ENCODE data around the gene LHPP.

The LHPP gene

DNA sequence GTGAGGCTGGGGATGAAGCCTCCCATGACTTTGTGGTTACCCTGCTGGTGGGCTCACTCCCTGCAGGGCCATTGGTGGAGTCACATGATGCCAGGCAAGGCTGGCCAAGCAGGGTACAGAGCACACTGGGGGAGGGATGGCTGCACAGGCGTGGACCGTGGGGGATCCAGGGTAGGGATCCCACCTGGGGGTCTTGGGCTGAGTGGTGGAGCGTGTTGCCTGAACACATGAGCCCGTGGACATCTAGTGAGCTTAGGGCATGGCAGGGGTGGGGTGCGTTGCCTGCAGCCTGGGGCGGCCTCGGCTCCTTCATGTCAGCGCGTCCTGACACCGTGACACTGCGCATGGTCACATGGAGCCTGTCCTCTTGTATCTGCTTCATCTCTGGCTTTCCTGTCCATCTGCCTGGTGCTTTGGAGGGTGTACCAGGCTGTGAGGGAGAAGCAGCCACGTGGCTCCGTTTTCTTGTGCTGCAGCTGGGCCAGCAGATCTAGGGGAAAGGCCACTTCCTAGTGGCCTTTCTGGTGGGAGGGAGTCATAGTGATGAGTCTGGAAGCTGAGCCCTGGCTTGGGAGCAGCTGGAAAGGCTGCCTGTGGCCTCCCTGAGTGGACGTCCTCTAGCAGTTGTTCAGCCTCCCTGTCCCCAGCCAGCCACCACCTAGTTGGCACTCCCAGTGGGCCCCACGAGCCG lies 96.2 kb downstream of the LHPP start:
- no peak for DNase-seq (ENCODE audit: low spot score)

DNA sequence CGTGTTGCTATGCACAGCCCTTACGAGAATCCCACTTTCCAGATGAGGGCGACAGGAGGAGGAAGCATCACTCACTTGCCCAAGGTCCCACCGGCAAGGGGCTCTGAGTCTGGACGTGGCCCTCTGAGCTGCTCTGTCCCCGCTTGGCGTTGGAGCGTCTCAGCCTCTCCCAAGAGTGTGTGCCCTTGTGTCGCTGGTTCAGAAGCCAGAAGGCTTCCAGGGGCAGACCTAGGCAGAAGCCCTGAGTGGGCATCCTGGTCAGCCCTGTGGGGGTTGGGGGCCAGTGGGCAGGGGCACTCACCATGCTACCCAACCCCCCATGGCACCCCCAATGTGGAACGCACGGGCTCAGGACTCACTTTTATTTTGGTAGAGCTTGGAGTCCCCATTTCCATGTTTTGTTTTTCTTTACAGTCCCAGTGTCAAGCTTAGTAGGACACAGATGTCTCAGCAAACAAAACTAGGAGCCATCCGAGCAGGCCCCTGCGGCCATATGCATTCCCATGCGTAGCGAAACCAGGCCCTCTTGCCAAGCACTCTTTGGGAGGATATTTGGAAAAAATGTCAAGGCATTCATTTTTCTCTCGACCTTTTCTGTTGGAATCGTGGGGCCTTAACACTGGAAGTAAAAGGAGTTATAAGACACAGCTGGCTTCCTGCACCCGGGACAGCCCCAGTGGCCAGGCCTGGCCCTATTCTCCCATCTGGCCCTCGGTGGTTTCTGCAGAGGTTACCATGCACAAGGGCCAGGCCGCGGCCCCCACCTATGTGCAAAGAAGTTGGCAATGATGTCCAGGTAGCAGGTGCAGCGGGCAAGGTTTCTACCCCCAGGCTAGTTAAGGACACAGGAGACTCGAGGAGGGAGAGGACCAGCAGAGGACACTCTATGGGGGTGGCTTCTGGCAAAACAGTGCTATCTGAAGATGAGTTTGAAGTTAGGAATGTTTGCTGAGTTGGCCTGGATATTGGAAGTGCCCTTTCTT lies 97.0 kb downstream of the LHPP start:
- no peak for DNase-seq (ENCODE audit: low spot score)

DNA sequence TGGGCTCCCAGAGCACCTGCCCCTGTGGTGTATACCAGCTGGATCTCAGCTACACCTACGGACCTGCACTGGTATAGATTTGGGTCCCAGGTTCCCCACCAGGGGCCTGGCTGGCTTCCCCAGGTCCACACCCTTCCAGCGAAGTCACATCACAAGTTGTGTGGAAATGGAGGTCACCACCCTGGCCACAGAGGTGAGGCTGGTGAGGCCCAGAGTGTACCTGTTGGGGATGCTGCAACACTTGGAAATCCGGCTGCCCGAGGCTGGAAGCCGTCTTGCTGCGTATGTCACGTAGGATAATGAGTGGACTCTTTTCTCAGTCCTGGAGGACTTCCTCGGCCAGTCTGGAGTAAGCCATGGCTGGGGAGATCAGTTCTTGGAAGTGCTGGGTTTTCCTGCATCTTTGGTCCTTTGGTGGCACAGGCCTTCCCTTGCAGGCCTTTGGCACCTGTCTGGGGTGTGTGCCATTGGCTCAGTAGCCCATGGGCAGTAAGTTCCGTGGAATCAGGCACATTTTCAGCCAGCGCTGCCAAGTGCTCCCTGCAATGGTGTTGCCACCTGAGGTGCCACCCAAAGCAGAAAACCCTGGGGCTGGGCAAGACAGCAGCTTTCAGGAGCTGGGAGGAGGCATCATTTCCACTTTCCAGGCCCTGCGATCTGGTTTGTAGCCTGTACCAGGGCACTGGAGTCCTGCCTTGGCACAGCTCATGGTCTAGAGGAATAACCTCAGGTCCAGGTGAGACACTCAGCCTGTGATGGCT lies 97.9 kb downstream of the LHPP start:
- DNase-seq (ENCODE audit: low spot score) = no peak

DNA sequence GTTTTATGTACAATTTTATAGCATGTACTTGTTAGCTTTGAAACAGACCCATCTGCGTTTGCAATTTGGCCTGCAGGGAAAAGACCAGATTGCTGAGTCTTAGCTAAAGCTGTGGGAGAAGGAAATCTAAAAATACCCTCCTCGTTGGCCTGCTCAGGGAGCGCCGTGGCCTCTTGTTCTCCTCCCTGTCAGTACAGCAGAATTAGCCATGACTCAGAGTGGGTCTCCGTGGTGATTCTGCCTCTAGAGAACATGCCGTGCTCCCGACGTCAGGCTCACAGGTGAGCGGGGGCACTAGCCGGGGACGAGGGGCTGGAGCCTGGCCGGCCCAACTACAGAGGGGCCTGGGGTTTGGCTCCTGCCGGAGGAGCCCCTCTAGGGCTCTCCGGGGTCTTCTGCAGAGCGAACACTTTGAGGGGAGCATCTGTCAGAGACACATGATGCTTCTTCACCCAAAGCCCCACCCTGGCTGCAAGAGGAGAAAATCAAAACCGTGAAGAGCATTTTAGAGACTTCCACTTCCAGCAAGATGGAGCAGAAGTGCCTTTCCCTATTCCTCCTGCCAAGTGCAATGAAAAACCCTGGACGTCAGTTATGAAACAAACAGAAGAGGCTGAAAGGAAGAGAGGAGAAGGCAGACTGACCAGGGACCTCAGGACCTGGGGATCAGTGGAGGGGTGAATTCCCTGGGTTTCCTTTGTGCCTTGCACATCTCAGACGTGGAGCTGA lies 98.9 kb downstream of the LHPP start:
- DNase-seq (ENCODE audit: low spot score) = no peak

DNA sequence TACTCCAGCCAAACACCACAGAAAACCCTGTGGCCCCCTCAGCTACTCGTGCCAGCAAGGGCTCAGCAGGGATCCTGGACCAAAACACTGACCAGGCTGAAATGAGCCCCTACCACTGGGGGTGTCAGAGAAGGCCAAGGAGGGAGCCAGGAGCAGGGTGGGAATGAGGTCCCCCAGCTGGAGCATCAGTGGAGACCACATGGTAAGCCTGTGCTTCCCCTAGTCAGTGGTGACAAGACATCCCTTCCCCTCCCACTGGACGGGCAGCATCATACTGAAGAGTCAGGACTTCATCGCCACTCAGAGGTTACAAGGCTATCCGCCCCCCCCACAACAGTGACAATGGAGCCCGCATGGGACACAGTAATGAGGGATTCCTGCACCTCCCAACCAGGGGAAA lies 99.6 kb downstream of the LHPP start:
- no peak for DNase-seq (ENCODE audit: low spot score)

DNA sequence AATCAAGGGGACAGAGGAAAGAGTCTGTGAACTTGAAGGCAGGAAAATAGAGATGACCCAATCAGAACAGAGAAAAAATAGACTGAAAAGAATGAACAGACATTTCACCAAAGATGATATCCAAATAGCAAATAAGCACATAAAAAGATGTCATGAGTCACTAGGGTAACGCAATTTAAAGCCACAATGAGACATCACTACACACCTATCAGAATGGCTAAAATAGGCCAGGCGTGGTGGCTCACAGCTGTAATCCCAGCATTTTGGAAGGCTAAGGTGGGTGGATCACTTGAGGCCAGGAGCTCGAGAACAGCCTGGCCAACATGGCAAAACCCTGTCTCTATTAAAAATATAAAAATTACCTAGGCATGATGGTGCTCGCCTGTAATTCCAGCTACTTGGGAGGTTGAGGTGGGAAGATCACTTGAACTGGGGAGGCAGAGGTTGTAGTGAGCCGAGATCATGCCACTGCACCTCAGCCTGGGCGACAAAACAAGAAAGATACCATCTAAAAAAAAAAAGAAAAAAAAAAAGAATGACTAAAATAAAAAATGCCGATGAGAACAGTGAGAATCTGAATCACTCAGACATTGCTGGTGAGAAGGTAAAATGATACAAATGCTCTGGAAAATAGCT lies 100.9 kb downstream of the LHPP start:
- DNase-seq (ENCODE audit: low spot score) = no peak

DNA sequence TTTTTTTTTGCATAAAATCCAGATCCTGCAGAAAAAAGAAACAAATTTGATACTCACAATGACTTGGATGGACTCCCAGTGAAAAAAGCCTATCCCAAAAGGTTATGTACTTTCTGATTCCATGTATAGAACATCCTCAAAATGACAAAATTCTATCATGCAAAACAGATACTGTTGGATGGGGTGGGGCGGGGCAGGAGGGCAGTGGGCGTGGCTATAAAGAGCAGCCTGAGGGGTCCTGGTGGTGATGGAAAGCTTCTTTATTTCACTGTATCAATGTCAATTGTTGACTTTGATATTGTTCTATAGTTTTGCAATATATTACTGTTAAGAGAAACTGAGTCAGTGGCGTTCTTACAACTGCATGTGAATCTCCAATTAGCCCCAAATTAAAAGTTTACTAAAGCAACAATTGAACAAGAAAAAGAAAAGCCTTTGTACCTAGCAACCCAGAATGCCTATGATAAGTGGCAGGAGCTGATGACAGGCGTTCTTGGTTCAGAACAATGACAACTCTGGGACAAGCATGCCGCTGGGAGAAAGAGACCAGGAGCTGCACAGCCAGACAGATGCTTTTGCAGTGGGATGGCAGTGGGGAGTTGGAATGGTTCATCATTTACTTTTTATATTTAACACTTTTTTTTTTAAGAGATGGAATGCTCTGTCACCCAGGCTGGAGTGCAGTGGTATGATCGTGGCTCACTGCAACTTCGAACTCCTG lies 101.9 kb downstream of the LHPP start:
- no peak for DNase-seq (ENCODE audit: low spot score)

DNA sequence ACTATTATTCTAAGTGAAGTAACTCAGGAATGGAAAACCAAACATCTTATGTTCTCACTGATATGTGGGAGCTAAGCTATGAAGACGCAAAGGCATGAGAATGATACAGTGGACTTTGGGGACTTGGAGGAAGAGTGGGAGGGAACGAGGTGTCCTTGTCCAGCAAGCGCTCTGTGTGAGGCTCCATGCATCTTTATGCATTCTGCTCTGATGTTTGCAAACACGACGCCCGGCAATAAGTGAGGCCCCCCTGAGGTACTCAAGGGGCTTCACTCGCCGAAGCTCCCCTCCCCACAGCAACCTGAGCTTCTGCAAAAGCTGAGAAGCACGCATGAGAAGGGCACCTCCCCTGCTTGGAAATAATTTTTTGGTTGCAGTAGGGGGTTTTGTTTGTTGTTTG lies 103.3 kb downstream of the LHPP start:
- DNase-seq (ENCODE audit: low spot score) = no peak

DNA sequence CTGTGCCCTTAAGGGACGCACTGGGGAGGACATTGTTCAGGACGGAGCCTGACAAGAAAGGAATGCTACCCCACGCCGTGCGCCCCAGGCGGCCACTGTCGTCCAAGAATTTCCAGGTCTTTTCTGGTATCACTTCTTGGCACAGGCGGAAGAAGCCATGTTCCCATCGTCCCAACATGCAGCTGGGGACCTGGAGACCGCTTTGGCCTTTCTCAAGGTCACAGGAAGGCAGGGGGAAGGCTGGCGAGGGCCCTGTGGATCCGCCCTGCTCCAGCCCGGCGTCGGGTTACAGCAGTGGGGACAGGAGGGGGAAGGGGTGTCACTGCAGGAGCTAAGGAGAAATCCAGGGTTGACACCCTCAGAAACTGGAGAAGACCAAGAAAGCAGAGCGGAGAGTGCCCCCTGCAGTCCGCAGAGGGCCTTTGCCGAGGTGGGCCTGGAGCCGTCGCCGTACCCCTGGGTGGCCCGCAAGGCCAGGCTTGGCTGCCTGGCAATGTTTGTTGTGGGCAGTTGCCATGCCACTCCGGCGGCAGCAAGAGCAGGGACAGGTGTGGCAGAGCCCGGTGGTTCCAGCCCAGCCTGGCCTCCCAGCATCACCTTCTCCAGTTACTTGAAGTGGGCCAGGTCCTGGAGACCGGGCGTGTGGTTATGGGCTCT lies 104.1 kb downstream of the LHPP start:
- DNase-seq (ENCODE audit: low spot score) = no peak

DNA sequence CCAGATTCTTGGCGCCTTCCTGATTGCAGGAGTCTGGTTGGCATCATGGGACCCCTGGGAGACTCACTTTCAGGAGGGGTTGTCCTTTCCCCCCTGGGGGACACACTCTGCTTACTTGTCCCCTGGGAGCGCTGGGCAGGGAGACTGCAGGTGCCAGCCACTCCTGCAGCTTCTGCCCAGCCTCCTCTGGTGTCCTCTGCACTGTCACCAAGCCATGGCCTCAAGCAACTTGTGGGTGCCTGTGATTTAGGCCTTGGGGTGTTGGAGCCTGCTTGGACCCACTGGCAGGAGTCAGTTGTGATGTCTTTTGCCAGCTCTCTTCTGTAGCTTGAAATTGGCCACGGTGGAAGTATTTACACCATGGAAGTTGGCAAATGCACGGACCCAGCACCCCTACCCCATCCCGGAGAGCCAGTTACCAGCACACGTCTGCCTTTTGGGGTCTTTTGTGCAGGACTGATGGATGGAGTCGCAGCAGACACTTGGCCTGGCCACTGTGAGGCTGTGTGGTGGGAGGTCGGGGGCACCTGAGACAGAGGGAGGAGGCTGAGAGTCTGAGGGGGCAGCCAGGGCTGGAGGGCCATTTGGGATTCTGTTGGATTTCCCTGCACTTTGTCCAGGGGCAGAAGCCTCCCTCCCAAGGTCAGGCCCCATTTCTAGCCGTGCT lies 104.7 kb downstream of the LHPP start:
- no peak for DNase-seq (ENCODE audit: low spot score)

DNA sequence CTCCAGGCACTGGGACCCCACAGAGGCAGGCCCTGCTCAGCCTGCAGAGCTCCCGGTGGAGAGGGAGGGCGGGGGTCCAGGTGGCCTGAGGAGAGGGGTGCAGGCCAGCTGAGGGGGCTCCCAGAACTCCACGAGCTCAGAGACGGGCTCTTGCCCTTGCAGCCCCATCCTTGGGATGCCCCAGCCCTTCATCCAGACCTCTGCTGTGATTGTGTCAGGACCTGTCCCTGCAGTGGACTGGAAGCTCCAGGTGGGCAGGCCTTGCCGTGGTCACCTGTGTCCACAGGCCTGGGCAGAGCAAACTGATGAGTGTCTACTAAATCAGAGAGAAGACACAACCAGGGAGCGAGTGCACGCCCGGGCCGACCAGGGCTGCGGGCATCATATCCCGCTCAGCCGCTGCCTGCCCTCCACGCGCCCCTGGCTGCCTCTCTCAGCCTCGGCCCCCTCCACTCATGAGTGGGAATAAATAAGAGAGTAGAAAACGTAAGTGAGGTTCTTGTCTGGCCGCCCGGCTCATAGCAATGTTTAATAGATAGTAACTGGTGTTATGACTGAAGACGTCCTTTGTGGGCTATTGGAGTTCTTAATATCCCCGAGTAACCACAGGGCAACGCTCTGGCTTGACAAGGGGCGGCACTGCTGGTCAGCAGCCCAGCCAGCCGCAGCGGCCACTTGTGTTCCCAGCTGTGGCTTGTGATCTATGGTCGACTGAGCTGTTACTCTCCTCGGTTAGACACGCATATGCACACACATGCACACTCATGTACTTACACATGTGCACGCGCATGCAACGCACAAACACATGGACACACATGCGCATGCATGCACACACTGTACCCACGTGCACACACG lies 105.6 kb downstream of the LHPP start:
- no peak for DNase-seq (ENCODE audit: low spot score)

DNA sequence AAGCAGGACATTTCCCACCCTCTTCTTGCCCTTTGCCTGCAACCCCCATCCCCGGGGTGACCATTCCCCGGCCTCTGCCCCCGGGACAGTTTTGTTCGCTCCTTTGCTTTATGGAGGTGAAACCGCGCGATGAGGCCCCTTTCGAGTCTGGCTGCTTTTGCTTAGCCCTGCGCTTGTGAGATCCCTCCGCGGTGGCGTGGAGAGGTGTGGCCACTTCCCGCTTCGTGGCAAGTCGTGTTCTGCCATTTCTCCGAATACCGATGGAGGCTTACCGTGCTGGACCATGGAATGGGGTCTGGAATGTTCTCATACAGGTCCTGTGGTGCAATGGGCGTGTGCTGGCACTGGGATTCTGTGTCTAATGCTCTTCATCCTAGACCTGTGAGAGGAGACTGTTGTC lies 106.7 kb downstream of the LHPP start:
- DNase-seq (ENCODE audit: low spot score) = no peak

DNA sequence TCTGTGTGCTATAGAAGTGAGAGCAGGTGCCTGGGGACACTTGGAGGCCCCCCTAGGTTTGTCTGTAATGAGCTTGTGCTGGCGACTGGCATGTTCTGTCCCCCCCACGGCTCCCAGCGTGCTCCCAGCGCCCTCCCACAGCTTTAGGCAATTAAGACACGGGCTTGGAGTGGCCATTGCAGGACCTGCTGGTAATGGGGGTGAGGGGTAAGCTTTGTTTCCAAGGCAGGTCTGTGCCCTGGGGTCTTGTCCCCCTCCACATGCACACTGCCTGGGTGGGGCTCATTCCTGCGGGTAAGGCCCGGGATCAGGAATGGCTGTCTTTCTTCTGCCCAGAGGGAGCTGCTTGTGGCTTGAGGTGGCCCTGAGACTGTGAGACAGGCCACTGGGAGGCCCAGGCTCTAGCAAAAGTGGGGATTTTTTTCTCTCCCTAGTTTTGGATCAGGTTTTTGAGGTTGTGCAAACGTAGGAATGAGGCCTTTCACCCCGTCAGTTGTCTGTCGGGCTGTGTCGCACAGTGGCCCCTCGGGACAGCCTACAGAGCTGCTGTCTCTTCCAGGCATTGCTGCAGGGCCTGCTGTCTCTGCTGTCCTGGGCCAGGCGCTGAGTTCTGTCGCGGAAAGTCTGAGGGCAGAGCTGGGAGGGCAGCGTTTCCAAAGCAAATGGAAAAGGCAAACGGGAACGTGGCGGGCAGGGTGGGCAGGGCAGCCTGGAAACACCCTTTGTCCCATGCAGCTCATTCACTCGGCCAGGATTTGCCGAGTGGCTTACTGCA lies 107.4 kb downstream of the LHPP start:
- no peak for DNase-seq (ENCODE audit: low spot score)

DNA sequence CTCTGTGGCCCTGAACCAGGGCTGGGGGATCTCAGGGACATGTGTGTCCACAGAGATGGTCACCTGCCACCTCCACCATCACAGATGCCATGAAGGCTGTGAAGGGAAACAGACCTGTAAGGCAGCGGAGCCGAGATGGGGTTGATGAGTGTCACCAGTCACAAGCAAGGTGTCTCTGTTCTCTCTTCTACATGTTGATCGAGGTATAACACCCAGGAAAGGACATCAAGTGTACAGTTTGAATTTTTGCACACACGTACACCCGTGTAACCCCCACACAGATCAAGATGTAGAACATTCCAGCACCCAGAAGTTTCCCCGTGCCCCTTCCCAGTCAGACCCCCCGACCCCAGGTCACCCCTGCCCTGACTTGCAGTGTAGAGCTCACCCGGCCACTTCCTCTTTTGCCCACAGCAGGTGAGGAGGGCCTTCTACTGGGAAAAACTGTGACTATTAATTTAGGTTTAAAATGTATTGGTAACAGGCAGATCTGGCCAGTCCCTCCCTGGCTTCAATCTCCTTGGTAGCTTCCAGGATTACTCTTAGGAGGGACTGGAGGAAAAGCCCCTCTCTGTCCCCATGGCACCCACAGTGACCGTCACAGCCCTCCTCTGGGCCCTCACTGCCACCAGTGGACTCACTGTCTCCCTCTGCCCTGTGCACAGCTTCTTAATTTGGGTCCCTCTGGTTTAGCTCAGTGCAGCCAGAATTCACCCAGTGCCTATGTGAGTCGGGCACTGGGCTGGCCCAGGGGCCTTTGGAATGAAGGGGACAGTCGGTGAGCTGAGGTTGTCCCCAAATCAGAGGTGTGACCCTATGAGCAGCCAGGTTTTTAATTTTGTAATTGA lies 108.2 kb downstream of the LHPP start:
- no peak for DNase-seq (ENCODE audit: low spot score)

DNA sequence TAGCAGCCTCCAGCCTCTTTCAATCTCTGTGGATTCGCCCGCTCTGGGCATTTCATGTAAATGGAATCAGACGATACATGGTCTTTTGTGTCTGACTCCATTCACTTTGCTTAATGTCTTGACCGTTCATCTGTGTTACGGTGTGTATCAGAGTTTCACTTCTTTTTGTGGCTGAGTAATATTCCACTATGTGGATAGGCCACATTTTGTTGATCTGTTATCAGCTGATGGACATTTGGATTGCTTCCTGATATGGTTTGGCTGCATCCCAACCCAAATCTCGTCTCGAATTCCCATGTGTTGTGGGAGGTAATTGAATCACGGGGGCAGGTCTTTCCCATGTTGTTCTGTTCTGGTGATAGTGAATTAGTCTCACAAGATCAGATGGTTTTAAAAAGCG lies 109.0 kb downstream of the LHPP start:
- DNase-seq (ENCODE audit: low spot score) = no peak

DNA sequence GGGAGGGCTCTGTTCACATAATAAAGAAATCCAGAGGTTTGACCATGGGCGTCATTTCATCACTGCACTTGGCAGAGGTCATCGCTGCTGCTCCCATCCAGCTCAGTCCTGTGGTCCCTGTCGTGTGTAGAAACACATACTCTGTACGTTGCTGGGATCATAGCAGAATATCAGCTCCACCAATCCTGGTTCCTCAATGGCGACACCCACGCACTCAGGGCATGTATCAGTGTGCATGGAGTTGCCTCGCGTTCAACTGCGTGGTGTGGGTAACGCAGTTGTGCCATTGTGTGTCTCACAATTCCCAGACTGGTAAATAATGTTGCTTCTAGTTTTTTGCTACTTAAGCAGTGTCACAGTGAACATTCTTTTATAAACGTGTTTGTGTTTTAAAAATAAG lies 111.1 kb downstream of the LHPP start:
- no peak for DNase-seq (ENCODE audit: low spot score)

Data from kidney capillary endothelial cell (primary cell).